SK-N-SH (cell line): ENCODE data around the gene SPATA18.

Source experiments
- CHD2 ChIP-seq: fragments of 150-350 bp; IDR thresholded peaks from 2 replicates; pipeline ENCODE4 v1.6.1; 2018; ENCODE audit warnings: low read length; ENCODE audit not compliant: partially characterized antibody
- ELF1 ChIP-seq: IDR thresholded peaks from 2 replicates; pipeline ENCODE4 v1.4.0; 2012
- EP300 ChIP-seq, 2 experiments: IDR thresholded peaks; 2 replicates each; pipeline versions ENCODE4 v1.4.0 to v1.6.1; 2012; ENCODE audit warnings: borderline replicate concordance in 1 of 2, low read depth in 1 of 2, low read length in 1 of 2
- EZH2phosphoT487 ChIP-seq: fragments of 200-600 bp; sonication (generic); IDR thresholded peaks from 2 replicates; pipeline ENCODE4 v1.6.1; 2017; ENCODE audit warnings: low read depth, mixed run types, mild to moderate bottlenecking, antibody characterized with exemption, moderate library complexity, borderline replicate concordance
- JUND ChIP-seq: IDR thresholded peaks from 2 replicates; pipeline ENCODE4 v1.4.0; 2012
- NFIC ChIP-seq: IDR thresholded peaks from 2 replicates; pipeline ENCODE4 v1.4.0; 2012; ENCODE audit warnings: borderline replicate concordance
- NRF1 ChIP-seq: IDR thresholded peaks from 2 replicates; pipeline ENCODE4 v1.6.1; 2012; ENCODE audit warnings: low read depth, mild to moderate bottlenecking, low read length
- POLR2AphosphoS5 ChIP-seq: IDR thresholded peaks from 2 replicates; pipeline ENCODE4 v1.6.1; 2012; ENCODE audit warnings: low read depth, low read length
- RAD21 ChIP-seq: IDR thresholded peaks from 2 replicates; pipeline ENCODE4 v1.6.1; 2012; ENCODE audit warnings: mild to moderate bottlenecking, low read length
- TF ChIP-seq, protein P1 (sequence below): fragments of 200-600 bp; sonication (generic); IDR thresholded peaks from 2 replicates; pipeline ENCODE4 v1.6.1; 2017; ENCODE audit warnings: antibody characterized with exemption, mild to moderate bottlenecking, moderate library complexity
- TF ChIP-seq, protein P2 (sequence below): fragments of 150-350 bp; IDR thresholded peaks from 2 replicates; pipeline ENCODE4 v1.6.1; 2016; ENCODE audit warnings: mild to moderate bottlenecking, low read depth, low read length
- TF ChIP-seq, protein P3 (sequence below): IDR thresholded peaks from 2 replicates; pipeline ENCODE4 v1.6.1; 2012; ENCODE audit warnings: mild to moderate bottlenecking, low read depth, low read length, moderate library complexity
- TF ChIP-seq, protein P4 (sequence below): IDR thresholded peaks from 2 replicates; pipeline ENCODE4 v1.4.0; 2012; ENCODE audit warnings: low read depth, borderline replicate concordance

DNA sequence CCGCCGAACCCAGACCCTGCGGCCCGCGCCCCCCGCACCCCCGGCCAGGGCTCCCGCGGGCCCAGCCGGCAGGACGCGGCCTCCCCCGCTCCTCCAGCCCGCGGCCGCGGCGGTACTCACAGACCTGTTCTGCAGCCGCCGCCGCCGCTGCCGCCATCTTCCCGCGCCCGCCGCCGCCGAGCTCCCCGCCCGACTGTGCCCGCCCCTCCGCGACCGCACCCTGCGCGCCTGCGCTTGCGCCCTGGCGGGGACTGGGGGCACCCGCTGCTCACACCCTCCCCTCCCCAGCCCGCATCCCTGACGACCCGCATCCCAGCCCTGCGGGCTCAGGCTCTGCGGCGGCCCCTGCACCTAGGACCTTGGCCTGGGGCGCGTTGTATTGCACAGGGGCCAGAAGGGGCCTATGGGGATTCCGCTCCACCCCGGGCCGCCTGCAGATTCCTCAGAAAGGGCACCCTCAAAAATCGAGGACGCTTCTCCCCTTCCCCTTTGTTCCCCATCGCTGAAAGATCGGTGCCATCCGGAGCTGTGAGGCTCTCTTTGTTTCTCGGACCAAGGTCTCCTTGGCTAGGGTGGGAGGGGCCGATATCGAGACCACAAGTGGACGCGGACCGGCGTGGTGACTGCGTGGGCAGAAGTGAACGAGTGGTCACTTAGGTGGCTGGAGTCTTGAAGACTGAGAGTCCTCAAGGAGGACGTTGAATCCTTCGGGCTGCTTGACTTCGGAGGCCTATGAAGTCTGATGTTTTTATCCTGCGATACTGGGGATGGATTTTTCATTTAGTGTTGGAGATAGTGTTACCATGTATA, 12.8 kb upstream of the SPATA18 start, which contains the start of gene SGCB:
- TF ChIP-seq, protein P1, sequence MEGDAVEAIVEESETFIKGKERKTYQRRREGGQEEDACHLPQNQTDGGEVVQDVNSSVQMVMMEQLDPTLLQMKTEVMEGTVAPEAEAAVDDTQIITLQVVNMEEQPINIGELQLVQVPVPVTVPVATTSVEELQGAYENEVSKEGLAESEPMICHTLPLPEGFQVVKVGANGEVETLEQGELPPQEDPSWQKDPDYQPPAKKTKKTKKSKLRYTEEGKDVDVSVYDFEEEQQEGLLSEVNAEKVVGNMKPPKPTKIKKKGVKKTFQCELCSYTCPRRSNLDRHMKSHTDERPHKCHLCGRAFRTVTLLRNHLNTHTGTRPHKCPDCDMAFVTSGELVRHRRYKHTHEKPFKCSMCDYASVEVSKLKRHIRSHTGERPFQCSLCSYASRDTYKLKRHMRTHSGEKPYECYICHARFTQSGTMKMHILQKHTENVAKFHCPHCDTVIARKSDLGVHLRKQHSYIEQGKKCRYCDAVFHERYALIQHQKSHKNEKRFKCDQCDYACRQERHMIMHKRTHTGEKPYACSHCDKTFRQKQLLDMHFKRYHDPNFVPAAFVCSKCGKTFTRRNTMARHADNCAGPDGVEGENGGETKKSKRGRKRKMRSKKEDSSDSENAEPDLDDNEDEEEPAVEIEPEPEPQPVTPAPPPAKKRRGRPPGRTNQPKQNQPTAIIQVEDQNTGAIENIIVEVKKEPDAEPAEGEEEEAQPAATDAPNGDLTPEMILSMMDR: no peak
- TF ChIP-seq JUND: no peak
- no peak for TF ChIP-seq ELF1
- TF ChIP-seq, protein P2, sequence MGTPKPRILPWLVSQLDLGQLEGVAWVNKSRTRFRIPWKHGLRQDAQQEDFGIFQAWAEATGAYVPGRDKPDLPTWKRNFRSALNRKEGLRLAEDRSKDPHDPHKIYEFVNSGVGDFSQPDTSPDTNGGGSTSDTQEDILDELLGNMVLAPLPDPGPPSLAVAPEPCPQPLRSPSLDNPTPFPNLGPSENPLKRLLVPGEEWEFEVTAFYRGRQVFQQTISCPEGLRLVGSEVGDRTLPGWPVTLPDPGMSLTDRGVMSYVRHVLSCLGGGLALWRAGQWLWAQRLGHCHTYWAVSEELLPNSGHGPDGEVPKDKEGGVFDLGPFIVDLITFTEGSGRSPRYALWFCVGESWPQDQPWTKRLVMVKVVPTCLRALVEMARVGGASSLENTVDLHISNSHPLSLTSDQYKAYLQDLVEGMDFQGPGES: no peak
- TF ChIP-seq, protein P3, sequence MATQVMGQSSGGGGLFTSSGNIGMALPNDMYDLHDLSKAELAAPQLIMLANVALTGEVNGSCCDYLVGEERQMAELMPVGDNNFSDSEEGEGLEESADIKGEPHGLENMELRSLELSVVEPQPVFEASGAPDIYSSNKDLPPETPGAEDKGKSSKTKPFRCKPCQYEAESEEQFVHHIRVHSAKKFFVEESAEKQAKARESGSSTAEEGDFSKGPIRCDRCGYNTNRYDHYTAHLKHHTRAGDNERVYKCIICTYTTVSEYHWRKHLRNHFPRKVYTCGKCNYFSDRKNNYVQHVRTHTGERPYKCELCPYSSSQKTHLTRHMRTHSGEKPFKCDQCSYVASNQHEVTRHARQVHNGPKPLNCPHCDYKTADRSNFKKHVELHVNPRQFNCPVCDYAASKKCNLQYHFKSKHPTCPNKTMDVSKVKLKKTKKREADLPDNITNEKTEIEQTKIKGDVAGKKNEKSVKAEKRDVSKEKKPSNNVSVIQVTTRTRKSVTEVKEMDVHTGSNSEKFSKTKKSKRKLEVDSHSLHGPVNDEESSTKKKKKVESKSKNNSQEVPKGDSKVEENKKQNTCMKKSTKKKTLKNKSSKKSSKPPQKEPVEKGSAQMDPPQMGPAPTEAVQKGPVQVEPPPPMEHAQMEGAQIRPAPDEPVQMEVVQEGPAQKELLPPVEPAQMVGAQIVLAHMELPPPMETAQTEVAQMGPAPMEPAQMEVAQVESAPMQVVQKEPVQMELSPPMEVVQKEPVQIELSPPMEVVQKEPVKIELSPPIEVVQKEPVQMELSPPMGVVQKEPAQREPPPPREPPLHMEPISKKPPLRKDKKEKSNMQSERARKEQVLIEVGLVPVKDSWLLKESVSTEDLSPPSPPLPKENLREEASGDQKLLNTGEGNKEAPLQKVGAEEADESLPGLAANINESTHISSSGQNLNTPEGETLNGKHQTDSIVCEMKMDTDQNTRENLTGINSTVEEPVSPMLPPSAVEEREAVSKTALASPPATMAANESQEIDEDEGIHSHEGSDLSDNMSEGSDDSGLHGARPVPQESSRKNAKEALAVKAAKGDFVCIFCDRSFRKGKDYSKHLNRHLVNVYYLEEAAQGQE: no peak
- TF ChIP-seq, protein P4, sequence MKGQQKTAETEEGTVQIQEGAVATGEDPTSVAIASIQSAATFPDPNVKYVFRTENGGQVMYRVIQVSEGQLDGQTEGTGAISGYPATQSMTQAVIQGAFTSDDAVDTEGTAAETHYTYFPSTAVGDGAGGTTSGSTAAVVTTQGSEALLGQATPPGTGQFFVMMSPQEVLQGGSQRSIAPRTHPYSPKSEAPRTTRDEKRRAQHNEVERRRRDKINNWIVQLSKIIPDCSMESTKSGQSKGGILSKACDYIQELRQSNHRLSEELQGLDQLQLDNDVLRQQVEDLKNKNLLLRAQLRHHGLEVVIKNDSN: no peak
- no peak for TF ChIP-seq RAD21
- TF ChIP-seq EP300 (IDR thresholded peaks at IDR 0.05; ENCODE audit: borderline replicate concordance in 1 of 2, low read depth in 1 of 2, low read length in 1 of 2): no peak
- no peak for TF ChIP-seq NFIC
- no peak for TF ChIP-seq EZH2phosphoT487
- TF ChIP-seq POLR2AphosphoS5: peak; percentile 58; the same call in 1 of the 2 replicates
- peak; percentile 76 for TF ChIP-seq NRF1
- no peak for TF ChIP-seq CHD2
